HEK293T (cell line): Measurements from ENCODE around the gene NPIPB4.
"Not testable (repeated sequence)": the region's sequence is repeated elsewhere in the genome, so short reads cannot be mapped to it uniquely, and the experiment has no call there.

Source experiments
- ELF4 ChIP-seq: fragments of 450-650 bp; IDR thresholded peaks from 2 replicates; pipeline ENCODE4 v1.6.1; 2017; ENCODE audit warnings: antibody characterized with exemption
- L3MBTL2 ChIP-seq: fragments of 450-650 bp; conservative IDR thresholded peaks from 2 replicates; pipeline ENCODE4 v1.6.1; 2016; ENCODE audit warnings: mild to moderate bottlenecking
- NFRKB ChIP-seq: fragments of 450-650 bp; IDR thresholded peaks from 2 replicates; pipeline ENCODE4 v1.6.1; 2016; ENCODE audit warnings: mild to moderate bottlenecking, moderate library complexity
- SUZ12 ChIP-seq: fragments of 450-650 bp; IDR thresholded peaks from 2 replicates; pipeline ENCODE4 v1.6.1; 2016; ENCODE audit warnings: mild to moderate bottlenecking
- TARDBP ChIP-seq: fragments of 450-650 bp; IDR thresholded peaks from 2 replicates; pipeline ENCODE4 v1.6.1; 2016

DNA sequence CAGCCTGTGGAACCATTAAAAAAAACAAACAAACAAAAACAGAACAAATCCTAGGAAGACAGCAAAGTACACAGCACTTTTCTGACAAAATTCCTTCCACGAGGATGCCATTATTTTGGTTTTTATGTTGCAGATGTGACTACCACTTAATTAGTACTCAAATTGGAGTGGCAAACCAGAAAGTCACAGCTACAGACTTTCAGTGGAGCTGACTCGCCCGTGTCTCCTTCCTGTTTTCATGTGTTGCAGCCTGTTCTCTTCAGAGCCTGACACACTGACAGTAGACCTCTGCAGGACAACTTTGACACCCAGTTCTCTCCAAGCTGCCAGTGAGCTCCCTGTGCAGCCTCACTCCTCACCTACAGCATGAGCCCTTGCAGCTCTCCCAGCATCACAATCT lies 24.4 kb upstream of the NPIPB4 start:
- not testable (repeated sequence) for TF ChIP-seq NFRKB, TARDBP, SUZ12, L3MBTL2, ELF4
